ENCODE measurements around the gene WNT4. TPM values are rescaled to one million over a fixed set of nuclear protein-coding genes. Genes with fewer than 3 reads are reported as not detected.

The WNT4 gene
- total RNA-seq, 1 donor from 2014 or later: 26.4 TPM

DNA sequence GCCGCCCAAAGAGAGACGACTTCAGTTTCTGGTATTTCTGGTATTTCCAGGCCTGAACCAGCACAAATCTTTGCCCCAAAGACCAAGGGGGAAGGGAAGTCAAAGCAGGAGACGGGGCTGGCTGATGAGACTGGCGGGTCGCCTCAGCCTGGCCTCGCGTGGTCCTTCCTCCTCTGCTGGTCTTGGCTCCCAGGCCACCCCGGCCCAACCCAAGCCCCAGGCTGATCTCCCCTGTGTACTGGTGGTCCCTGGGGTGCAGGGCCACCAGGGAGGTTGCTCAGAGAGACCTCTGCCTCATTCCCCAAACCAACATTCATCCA is 19.9 kb downstream of the WNT4 start:
- H3K36me3 Mint-ChIP-seq: peaks cover 4% of the 10 kb centered on the region
- H3K27ac Mint-ChIP-seq: peak overlapping the region; percentile 55
- no peaks in the 10 kb centered on the region for H3K27me3 Mint-ChIP-seq
- DNase-seq (ENCODE audit: extremely low spot score, unreplicated experiment): no peak
- TF ChIP-seq, protein P1, sequence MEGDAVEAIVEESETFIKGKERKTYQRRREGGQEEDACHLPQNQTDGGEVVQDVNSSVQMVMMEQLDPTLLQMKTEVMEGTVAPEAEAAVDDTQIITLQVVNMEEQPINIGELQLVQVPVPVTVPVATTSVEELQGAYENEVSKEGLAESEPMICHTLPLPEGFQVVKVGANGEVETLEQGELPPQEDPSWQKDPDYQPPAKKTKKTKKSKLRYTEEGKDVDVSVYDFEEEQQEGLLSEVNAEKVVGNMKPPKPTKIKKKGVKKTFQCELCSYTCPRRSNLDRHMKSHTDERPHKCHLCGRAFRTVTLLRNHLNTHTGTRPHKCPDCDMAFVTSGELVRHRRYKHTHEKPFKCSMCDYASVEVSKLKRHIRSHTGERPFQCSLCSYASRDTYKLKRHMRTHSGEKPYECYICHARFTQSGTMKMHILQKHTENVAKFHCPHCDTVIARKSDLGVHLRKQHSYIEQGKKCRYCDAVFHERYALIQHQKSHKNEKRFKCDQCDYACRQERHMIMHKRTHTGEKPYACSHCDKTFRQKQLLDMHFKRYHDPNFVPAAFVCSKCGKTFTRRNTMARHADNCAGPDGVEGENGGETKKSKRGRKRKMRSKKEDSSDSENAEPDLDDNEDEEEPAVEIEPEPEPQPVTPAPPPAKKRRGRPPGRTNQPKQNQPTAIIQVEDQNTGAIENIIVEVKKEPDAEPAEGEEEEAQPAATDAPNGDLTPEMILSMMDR (conservative IDR thresholded peaks at IDR 0.05): no peak
- H3K4me3 Mint-ChIP-seq: no peak overlapping the region
- peaks cover 48% of the 10 kb centered on the region for H3K4me1 Mint-ChIP-seq (ENCODE audit: unreplicated experiment)
- H3K9me3 Mint-ChIP-seq: no peaks in the 10 kb centered on the region

DNA sequence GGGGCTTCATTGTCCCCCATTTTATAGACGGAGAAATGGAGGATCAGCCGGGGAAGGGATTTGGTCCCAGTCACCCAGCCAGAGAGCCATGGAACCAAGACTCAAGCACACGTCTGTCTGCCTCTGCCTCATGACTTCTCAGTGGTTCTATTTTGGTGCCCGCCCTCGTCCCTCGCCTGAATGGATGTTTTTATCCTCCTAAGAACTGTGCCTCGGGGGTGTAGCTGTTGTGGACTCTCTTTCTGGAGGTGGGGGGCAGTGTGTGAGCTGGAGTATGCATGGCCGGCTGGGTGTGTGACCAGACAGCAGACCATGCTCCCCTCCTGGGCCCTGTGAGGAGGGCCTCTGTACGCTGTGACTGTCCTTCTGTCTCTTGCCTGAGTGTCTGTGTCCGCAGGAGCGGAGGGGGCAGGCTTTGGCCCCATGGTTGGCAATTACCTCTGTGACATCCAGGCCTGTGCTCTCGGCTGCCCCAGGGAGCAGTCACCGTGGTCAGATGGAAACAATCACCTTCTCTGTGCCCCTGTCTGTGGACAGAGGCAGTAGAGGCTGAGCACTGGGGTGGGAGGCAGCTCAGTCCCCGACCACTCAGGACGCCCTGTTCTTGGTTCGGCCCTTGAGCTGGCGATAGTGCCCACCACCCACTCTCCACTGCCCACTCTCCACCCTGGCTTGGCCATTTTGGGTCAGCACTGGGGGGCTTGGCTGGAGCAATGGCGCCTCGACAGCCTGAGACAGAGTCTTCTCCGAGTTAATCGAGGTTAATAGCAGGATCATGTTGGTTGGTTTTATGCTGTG is 20.4 kb downstream of the WNT4 start:
- TF ChIP-seq, protein P1 (conservative IDR thresholded peaks at IDR 0.05): no peak
- Mint-ChIP-seq H3K36me3 (peaks cover 4% of the 10 kb centered on the region), H3K4me1 (ENCODE audit: unreplicated experiment) (peaks cover 47% of the 10 kb centered on the region), H3K27ac (peak overlapping the region; percentile 55), H3K27me3 (no peaks in the 10 kb centered on the region), H3K4me3 (no peak overlapping the region), H3K9me3 (no peaks in the 10 kb centered on the region)
- DNase-seq (ENCODE audit: extremely low spot score, unreplicated experiment): no peak

DNA sequence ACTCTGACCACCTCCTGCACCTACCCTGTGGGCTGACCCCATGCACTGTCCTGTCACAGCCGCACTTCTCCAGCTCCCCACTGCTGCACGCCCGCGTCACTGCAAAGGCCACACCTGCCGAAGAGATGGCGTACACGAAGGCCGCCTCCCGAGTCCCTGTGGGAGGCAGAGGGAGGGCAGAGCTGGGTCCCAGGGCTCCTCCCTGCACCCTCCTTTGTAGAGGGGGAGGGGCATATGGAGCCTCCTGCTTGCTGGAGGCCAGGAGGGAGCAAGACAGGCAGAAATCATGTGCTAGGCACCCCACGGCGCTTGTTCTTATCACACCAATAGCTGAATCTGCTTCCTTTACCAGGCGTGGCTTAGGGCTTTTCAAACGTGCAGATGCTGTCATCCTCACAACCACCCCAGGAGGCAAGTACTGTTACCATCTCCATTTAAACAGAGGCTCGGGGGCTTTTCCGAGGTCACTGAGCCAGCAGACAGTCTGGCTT is 21.4 kb downstream of the WNT4 start:
- TF ChIP-seq, protein P1 (conservative IDR thresholded peaks at IDR 0.05): no peak
- H3K4me3 Mint-ChIP-seq: no peak overlapping the region
- H3K27ac Mint-ChIP-seq: no peak overlapping the region

DNA sequence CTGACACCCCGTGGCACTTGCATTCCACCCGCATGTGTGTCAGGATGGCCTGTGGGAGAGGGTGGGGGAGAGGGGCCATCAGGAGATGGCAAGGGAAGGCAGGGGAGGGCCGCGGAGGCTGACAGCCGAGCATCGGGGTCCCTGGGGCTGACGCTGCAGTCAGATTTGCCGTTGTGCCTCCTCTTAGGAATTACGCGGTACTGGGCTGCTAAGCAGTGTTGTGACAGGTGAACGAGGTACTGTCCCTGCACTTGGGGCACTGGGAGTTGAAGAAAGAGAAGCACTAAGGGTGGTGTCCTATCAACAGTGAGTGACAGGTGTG is 22.5 kb downstream of the WNT4 start:
- Mint-ChIP-seq H3K9me3 (no peaks in the 10 kb centered on the region), H3K36me3 (peaks cover 8% of the 10 kb centered on the region), H3K4me1 (ENCODE audit: unreplicated experiment) (peaks cover 60% of the 10 kb centered on the region), H3K4me3 (peak overlapping the region; percentile 25), H3K27ac (no peak overlapping the region), H3K27me3 (no peaks in the 10 kb centered on the region)
- DNase-seq (ENCODE audit: extremely low spot score, unreplicated experiment): no peak
- TF ChIP-seq, protein P1 (conservative IDR thresholded peaks at IDR 0.05): no peak

More for the DNA sequence above, 21.4 kb downstream of the WNT4 start:
- Mint-ChIP-seq H3K36me3 (peaks cover 6% of the 10 kb centered on the region), H3K9me3 (no peaks in the 10 kb centered on the region), H3K27me3 (no peaks in the 10 kb centered on the region), H3K4me1 (ENCODE audit: unreplicated experiment) (peaks cover 50% of the 10 kb centered on the region)
- DNase-seq (ENCODE audit: extremely low spot score, unreplicated experiment): no peak

DNA sequence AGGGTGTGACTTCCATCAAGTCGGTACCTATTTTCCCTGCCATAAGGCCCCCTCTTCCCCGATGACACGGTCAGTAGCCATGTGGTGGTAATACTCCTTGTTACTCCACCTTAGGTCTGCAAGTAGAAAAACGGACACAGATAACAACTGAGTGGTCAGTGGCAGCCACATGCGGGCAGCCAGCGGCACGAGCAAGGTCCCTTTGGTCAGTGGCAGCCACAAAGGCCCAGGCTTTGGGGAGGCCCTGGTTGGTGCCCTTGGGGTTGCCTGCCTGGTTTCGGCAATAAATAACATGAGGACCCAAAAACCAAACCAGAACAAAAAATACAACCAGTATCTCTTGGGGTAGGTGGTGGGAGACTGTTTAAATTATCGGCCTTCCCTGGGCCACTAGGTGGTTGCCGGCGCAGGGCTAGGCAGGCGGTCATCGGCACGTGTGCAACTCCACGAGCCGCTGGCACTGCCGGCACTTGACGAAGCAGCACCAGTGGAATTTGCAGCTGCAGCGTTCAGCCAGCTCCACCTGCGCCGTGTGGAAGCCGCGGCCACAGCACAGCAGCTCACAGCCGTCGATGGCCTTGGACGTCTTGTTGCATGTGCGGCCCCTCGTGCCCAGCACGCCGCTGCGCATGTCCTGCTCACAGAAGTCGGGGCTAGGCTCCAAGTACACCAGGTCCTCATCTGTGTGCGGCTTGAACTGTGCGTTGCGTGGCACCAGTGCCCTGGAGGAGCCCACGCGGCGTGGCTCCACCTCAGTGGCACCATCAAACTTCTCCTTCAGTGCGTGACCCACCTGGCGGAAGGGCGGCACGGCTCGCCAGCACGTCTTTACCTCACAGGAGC is 23.1 kb downstream of the WNT4 start:
- Mint-ChIP-seq H3K4me3 (no peak overlapping the region), H3K9me3 (no peaks in the 10 kb centered on the region), H3K36me3 (peaks cover 8% of the 10 kb centered on the region), H3K4me1 (ENCODE audit: unreplicated experiment) (peaks cover 62% of the 10 kb centered on the region), H3K27ac (peak overlapping the region; percentile 61), H3K27me3 (no peaks in the 10 kb centered on the region)
- TF ChIP-seq, protein P1 (conservative IDR thresholded peaks at IDR 0.05): no peak
- DNase-seq (ENCODE audit: extremely low spot score, unreplicated experiment): no peak
